ENCODE data around the gene THY1.

The THY1 gene

DNA sequence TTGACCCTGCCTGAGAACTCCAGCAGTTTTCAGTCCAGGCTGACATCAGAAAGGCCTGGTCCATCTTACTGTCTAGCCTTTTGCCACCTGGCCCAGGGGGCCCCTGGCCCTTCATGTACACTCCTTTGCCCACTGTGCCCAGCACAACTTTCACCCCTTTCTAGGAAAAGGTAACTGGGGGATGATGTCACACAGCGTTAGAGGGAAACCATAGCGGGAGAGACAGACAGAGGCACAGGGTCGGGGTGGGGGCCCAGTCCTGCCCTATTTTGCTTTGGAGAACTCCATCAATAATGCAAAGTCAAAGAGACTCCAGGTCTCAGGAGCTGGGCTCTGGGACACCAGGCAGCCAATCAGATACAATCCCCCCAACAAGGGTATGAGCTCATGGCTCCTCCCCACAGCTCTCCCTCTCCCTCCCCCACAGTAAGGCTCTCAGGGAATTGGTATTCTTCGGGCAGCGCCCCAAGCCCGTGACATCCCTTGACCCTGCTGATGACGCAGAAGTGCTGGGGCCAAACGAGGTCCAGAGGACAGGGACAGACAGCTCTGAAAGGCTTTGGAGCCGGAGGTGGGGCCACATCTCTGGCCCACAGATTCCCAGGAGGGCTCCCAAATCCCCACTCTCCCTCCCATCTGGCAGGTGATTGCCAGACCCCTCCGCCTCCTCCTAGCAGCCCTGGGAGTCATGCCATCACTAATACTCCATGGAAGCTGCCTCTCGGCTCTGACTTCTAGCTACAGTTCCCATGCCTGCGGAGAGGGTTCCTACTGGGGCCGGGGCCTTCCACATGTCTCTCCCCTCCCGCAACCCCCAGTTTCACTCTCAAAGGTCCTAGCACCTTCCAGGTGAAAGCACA lies 47.4 kb downstream of the THY1 start:
- no peak overlapping the region for H3K4me3 ChIP-seq
- peak overlapping the region in 8 of 21 experiments; percentile 13 to 66 (median 46) for H3K27ac ChIP-seq

DNA sequence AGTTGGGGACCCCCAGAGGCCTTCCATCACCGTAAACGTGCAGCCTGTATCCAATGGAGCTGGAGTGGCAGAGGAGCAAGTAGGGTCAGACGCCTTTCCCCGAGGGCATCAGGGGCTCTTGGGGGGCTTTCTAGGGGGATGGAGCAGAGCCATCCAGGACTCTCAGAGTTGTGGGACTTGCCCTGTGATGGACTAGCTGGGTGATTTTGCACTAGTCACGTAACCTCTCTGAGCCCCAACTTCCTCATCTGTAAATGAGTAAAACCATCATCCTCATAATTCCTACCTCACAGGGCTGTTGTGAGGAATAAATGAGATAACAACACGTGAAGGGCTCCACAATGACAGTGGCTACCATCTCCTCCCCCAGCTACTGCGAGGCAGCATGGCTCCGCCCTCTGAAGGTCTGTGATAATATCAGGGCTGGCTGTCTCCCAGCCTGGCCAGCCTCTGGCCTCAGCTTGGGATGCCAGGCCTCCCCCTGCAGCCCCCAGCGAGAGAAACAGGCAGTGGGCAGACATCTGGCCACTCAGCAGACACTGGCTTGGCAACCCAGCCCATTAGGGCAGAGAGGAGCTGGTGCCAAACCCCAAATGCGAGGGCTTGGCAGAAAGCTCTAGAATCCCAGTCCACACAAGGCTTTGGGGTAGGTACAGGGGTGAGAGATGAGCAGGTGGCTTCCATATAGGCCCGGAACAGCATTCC lies 48.2 kb downstream of the THY1 start:
- Histone ChIP-seq H3K4me3 (no peak overlapping the region), H3K27ac (peak overlapping the region in 4 of 21 experiments; percentile 8 to 47 (median 28))

DNA sequence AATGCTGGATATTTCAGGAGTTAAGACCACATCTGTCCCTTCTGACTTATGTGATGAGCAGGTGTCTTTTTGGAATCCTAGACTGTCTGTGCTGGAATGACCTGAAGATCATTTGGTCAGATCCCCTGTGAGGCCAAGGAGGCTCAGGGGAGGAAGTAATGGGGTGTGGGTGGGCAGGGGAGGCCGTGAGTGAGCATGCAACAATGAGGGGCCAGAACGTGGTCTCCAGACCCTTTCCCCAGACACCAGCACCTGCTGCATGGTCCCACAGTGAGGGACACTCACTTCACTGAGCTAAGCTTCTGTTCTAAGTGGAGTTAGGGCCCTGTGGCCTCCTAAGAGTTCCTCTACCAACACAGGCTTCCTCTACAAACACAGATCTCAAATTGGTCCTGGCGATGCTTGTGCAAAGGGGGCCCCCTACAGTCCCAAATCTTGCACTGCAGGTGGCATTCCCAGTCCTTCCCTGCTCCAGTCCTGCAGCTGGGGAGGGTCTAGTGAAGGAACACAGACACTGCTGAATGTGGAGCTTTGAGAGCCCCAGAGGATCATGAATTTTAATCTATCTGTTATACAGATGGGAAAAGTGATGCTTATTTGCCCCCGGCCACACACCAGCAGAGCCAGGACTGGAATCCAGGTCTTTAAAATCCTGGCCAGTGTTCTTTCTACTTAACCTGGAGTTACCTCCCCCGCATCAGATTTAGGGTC lies 48.9 kb downstream of the THY1 start:
- H3K27ac ChIP-seq = no peak overlapping the region
- no peak overlapping the region for H3K4me3 ChIP-seq

- Histone ChIP-seq H3K4me3 (no peak overlapping the region), H3K27ac (no peak overlapping the region)
Observed at GRCh38 chr11:119373059-119373920, 49.7 kb downstream of the THY1 start.

DNA sequence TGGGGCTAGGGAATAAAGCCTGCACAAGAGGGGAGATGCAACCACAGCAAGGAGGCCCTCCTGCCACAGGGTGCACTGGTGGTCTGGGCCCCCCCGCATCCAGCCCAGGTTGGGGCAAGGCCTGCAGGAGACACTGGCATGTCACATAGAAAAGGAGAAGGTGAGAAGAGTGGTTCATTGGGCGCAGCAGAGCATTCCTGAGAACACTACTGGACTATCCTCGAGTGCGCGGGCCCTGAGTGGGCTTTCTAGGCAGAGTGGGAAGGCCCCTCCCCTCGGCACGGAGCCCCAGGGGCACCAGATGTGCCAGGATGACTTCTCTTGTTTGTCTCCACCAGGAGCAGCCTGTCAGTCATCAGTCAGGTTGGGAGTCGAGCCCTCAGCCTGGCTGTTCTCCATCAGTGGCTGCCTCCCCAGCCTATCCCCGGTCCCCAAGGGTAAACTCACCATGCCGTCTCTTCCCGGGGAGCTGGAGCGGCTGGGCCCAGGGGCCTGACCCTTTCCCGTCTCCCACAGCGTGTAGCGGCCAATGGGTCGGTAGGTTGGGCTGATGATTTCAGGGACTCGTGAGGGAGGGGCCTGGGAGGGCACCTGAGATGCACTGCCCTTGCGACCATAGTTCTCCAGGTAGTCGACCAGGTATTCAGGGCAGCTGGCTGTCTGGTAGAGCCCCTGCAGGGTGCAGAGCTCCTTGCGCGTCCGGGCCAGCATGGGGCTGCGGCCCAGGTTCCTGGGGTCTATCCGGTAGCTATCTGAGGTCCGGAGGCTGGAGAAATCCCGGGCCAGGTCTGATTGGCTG lies 50.5 kb downstream of the THY1 start:
- H3K27ac ChIP-seq = no peak overlapping the region
- no peak overlapping the region for H3K4me3 ChIP-seq

DNA sequence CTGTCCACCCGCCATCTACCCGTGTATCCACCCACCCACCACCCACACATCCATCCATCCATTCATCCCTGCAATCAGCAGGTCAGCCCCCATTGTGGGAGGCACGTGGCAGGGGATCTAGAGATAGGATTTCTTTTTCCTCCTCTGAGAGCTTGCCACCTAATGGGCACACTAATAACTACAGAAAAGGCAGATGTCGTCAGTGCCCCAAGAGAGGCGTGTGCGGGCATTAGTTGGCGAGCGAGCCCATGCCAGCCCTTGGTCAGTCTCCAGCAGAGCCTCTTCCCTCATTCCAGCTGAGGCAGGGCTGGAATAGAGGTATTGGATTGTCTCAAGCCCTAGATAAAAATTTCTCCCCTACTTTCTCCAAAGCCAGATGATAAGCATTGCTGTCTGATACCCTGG lies 51.2 kb downstream of the THY1 start:
- H3K27ac ChIP-seq = no peak overlapping the region
- H3K4me3 ChIP-seq = no peak overlapping the region

DNA sequence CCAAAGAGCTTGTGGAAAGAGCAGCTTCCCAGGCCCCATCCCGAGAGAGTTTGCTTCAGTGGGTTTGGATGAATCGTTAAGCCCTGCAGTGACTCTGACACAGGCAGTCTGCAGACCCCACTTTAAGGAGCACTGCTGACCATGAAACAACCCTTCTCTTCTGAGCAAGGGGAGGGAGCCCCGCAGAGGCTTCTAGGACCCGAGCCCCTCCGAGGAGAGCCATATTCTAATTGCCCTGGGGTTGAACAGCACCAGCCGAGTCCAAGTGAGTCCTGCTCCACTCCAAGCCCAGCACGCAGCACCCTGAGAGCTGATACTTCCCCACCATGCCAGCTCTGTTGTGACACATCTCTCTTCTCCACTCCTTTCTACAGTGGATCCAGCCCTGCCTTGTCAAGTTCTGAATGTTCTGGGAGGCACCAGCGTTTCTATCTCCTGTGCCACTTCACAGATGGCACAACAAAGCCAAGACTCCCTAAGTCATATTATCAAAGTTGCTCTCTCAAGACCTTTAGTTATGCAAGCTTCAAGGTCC lies 51.8 kb downstream of the THY1 start:
- peak overlapping the region in 1 of 21 experiments; percentile 24 for H3K27ac ChIP-seq
- H3K4me3 ChIP-seq = no peak overlapping the region

GRCh38 chr11:119370486-119371046 lies 52.4 kb downstream of the THY1 start:
- H3K27ac ChIP-seq = peak overlapping the region in 1 of 21 experiments; percentile 24

GRCh38 chr11:119369132-119369925 lies 53.6 kb downstream of the THY1 start:
- Histone ChIP-seq H3K27ac (peak overlapping the region in 2 of 21 experiments; percentile 11 to 32), H3K4me3 (no peak overlapping the region)

More at GRCh38 chr11:119370486-119371046, 52.4 kb downstream of the THY1 start:
- H3K4me3 ChIP-seq = no peak overlapping the region

GRCh38 chr11:119368121-119369034 lies 54.6 kb downstream of the THY1 start:
- Histone ChIP-seq H3K27ac (peak overlapping the region in 5 of 21 experiments; percentile 11 to 47 (median 23)), H3K4me3 (no peak overlapping the region)

GRCh38 chr11:119367661-119368120 lies 55.3 kb downstream of the THY1 start:
- no peak overlapping the region for H3K4me3 ChIP-seq
- no peak overlapping the region for H3K27ac ChIP-seq

Measured in skin epidermis (tissue), 12 donors.